IPS-NIHi7 (cell line): ENCODE measurements around the gene ALG3.

Experiments used
- DNase-seq: peaks from one replicate; pipeline ENCODE4 v3.0.0; 2012; ENCODE audit warnings: mixed read lengths; ENCODE audit errors: extremely low spot score

Gene ALG3

GRCh38 chr3:184235381-184236032 is 13.3 kb downstream of the ALG3 start:
- DNase-seq: no peak

DNA sequence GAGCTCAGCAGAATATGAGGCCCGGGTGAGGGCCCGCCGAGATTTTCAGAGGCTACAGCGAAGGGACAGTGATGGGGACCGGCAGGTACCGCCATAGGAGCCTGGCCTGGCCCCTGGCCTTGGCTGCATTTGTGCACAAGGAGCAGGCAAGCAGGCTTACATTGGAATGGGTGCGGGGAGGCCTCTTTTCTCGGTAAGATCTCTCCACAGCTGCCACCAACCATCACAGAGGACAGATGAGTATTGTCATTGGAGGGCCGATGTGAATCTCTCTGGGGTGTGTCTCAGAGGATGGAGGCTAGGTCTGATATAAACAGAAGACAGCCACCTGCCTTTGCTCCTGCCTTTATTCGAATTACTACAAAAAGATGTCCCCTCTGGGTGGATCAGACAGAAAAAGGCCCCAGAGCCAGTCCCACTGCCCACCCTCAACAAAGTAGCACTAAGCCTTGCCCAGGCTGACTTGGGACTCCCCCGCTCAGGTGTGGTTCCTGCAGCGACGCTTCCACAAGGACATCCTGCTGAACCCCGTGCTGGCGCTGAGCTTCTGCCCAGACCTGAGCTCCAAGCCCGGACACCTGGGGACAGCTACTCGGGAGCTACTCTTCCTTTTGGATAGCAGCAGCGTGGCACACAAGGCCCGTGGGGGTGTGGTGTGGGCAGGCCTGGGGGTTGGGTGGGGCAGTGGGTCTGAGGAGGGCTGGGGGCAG is 13.9 kb downstream of the ALG3 start:
- DNase-seq: no peak

- DNase-seq: no peak
Observed at GRCh38 chr3:184234224-184234623, 14.5 kb downstream of the ALG3 start.

- DNase-seq: no peak
Observed at GRCh38 chr3:184233127-184233843, 15.5 kb downstream of the ALG3 start.

DNA sequence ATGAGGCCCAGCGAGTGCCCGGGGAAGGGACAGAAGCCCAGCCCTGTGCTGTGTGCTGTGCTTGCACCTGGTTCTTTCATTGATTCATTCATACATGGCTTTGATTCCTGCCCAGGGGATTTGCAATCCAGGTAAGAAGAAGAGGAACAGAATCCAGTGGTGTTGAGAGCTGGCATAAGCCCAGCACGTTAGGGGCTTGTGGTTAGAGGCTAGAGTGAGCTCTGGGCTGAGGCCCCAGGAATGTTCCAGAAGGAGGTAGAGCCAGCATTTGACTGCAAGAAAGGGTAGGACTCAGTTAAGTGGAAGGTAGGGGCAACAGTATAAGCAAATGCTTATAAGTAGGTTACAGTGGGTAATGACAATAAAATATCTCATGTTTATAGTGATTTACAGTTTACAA is 17.1 kb downstream of the ALG3 start:
- DNase-seq: no peak

DNA sequence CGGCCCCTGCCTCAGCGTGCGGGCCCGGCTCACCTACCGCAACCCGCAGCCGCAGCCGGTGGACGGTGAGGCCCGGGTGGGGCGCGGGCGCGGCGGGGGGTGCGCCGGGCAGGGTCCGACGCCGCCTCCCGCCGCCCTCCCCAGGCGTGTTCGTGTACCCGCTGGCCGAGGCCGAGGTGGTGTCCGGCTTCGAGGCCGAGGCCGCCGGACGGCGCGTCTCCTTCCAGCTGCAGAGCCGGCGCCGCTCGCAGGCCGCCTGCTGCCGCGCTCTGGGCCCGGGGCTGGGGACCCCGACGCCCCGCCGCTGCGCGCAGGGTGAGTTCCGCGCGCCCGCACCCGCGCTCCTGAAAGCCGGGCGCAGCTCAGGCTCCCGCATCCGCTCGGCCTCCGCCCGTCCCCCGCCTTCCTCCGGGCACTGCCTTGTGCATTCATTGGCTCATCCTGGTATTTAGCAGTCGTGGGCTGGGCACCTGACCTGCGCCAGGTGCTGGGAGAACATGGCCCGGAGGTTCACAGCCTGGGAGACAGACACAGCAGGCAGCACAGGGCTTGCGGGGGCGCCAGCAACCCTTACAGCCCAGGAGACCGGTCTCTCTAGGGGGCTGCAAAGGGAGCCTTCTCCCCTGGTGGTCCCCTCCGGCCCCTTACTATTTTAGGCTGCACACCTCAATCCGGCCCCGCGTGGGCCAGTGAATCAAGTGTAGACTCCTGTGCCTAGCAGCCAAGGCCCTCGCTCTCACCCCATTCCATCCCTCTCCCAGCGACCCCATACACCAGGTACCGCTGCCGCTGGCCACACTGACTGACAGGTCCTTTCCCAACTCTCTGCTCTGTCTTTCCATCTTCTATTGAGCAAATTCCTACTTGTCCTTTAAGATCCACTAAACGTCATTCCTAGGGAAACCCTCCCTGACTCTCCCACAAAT is 17.9 kb downstream of the ALG3 start:
- DNase-seq: no peak

DNA sequence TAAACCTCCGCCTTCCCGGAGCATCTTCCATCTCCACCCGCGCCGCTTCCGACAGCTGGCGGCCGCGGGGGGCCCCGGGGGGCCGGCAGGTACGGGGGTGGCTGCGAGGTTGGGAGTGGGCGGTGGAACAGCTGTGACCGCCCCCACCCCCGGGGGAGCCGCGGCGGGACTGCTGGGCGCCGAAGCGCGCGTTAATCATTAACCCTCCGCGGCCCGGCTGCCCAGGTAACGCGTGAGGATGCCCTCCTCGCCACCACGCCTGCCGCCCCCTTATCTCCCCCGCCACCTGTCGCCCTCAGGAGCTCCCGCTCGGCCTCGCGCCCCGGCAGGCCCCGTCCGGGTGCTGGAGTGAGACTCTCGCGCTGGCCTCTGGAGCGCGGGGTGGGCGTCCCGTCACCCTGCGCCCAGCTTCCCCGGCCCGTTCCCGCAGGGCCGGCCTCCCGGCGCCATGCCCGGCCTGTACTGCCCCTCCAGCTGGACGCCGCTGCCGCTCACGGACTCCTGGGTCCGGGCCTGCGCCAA is 18.6 kb downstream of the ALG3 start:
- no peak for DNase-seq

- peak; percentile 97 for DNase-seq
Observed at GRCh38 chr3:184229394-184230080, 19.2 kb downstream of the ALG3 start, which contains the start of gene VWA5B2. Gene VWA5B2, plus strand, starts transcription at chr3:184229585. Its CDS starts 944 bp downstream, at chr3:184230529.

- DNase-seq: no peak
Observed at GRCh38 chr3:184228376-184229137, 20.2 kb downstream of the ALG3 start.

DNA sequence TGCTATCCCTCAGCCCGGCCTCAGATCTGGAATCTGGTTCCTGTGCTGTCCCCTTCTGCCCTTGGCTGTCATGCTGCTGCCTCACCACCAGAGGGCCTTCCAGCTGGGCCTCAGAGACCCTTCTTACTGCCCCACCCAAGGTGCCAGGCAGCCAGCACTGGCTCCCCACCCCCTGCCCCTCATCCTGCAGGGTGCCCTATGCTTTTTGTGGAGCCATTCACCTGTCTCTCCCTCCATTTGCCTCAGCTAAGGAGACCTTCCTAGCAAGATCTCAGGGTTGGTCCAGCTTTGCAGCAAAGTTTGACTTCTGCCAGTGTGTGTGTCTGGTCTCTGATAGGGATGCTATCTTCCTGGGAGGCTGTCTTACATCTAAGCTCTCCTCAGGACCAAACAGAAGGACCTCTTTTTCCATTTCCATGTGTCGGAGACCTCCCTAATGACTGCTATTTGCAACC is 21.3 kb downstream of the ALG3 start:
- DNase-seq: peak; percentile 87

DNA sequence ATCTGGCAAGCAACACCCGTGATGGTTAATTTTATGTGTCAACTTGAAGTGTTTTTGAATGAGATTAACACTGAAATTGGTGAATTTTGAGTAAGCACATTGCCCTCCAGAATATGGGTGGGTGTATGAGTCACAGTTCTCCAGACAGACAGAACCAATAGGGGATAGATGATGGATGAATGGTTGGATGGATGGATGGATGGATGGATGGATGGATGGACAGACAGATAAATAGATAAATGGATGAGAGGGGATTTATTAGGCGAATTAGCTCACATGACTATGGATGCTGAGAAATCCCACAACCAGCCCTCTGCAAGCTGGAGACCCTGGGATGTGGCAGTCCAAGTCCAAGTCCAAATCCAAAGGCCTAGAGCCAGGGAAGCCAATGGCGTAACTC is 24.8 kb downstream of the ALG3 start:
- no peak for DNase-seq

- no peak for DNase-seq
Observed at GRCh38 chr3:184222521-184222920, 26.2 kb downstream of the ALG3 start.

DNA sequence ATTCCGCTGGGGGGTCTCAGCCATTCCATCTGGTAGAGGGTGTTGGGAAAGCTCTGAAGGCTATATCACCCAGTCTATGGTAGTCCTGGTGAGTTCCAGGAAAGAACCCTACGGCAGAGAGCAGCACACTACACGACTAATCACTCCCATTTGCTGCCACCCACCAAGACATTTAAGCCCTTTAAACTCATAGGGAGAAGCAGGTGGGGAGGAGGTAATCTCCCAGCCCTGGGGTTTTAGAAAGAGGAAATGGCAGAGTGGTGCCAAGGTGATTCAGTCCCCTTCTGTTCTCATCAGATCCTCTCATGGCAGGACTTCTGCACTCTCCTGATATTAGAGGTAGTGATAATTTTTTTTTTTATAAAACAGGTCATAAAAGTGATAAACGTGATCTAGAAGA is 29.9 kb downstream of the ALG3 start:
- DNase-seq: no peak

DNA sequence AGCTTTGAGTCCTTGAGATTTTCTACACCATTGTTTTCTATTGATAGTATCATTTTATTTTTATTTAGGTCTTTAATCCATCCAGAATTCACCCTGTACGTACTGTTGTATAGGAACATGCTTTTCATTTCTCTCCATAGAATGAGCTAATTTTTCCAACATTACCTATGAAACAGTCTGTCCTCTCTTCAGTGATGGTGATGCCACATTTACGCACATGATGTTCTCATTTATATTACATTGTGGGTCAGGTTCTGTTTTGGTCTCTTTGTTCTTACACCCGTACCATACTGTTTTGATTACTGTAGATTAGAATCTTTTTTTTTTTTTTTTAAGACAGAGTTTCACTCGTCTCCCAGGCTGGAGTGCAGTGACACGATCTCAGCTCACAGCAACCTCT is 37.0 kb downstream of the ALG3 start:
- no peak for DNase-seq

GRCh38 chr3:184211297-184211696 is 37.5 kb downstream of the ALG3 start:
- no peak for DNase-seq

- DNase-seq: no peak
Observed at GRCh38 chr3:184209146-184209923, 39.4 kb downstream of the ALG3 start.

- DNase-seq: no peak
Observed at GRCh38 chr3:184203526-184203925, 45.2 kb downstream of the ALG3 start.

DNA sequence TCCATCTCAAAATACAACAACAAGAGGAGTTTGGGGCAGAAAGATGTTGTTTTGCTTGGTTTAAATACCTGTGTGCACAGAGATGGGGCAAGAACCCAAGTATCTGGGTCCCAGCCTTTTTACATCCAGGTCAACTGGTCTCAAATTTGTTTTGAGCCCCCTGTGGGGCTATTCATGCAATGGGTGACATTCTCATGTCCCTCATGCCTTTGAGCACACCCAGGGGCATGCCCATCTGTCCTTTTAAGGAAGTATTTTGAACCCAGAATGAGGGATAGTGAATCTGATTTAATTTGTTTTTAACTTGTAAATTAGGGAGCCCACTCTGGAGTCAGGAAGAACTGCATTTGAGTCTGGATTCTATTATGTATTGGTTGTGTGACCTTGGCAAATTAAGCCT is 47.9 kb downstream of the ALG3 start:
- DNase-seq: no peak

GRCh38 chr3:184198509-184198908 is 50.3 kb downstream of the ALG3 start:
- DNase-seq: no peak
